GM12878 (cell line): ENCODE results near the gene HMCES. TPM values are rescaled to one million over a fixed set of nuclear protein-coding genes. Genes with fewer than 3 reads are reported as not detected.

Experiments used
- ATAC-seq: fragments of 200-7000 bp; cut with Tn5 transposase; 3 replicates; pipeline ENCODE4 v1.9.1; 2020; ENCODE audit warnings: mild to moderate bottlenecking, moderate library complexity
- BruUV-seq: library from RNA; stranded (reverse); fragments of 400-500 nt; replicated peaks from 2 replicates; lab custom pipeline; 2021; lab: Mats Ljungman, UMichigan
- CTCF ChIA-PET: fragments of 300-600 bp; sonication (Branson Sonifier 250); formaldehyde crosslinking; extraction: SDS; loops from one replicate; lab custom pipeline; 2021; ENCODE audit warnings: inconsistent platforms; lab: Yijun Ruan, JAX
- POLR2A ChIA-PET: fragments of 350-600 bp; formaldehyde crosslinking; extraction: SDS; loops from one replicate; lab custom pipeline; 2021; ENCODE audit warnings: inconsistent platforms; lab: Charles Lee
- RAD21 ChIA-PET: fragments of 300-600 bp; sonication (Branson Sonifier 250); formaldehyde crosslinking; loops from one replicate; lab custom pipeline; 2023; ENCODE audit warnings: antibody characterized with exemption; ENCODE audit not compliant: unreplicated experiment; lab: Charles Lee
- SMC1A ChIA-PET: fragments of 300-600 bp; sonication (Branson Sonifier 250); formaldehyde crosslinking; loops from one replicate; lab custom pipeline; 2023; ENCODE audit not compliant: unreplicated experiment, uncharacterized antibody; lab: Charles Lee
- DNase-seq: peaks from one replicate; pipeline ENCODE4 v3.0.0-alpha.2; 2011; ENCODE audit warnings: low read depth, low spot score
- FAIRE-seq: peaks from 3 replicates; lab custom pipeline; 2011; peaks lifted over from hg19 to GRCh38; lab: Jason Lieb, UNC
- H2AFZ ChIP-seq: 2 replicates; pipeline ENCODE4 v1.6.0; 2011; ENCODE audit warnings: low read depth, low read length, control low read depth; ENCODE audit not compliant: control insufficient read depth
- H3K27ac ChIP-seq: 2 replicates; pipeline ENCODE4 v1.5.1; 2011; ENCODE audit warnings: control low read depth; ENCODE audit not compliant: control insufficient read depth, insufficient read depth
- H3K27me3 ChIP-seq, 2 experiments: replicated peaks in 1 of 2; 2 replicates each; pipeline versions ENCODE4 v1.6.0 to v1.6.1; 2011; ENCODE audit warnings: low read length in 1 of 2; ENCODE audit not compliant: control insufficient read depth in 2 of 2, insufficient read depth in 2 of 2
- H3K36me3 ChIP-seq, 2 experiments: 2 replicates each; pipeline ENCODE4 v1.5.1; 2011; ENCODE audit warnings: low read length in 1 of 2; ENCODE audit not compliant: control insufficient read depth in 2 of 2, insufficient read depth in 2 of 2
- H3K4me1 ChIP-seq: 2 replicates; pipeline ENCODE4 v1.6.1; 2011; ENCODE audit warnings: mild to moderate bottlenecking, low read length, moderate library complexity, mixed read lengths; ENCODE audit not compliant: control insufficient read depth, insufficient read depth
- H3K4me2 ChIP-seq: 2 replicates; pipeline ENCODE4 v1.6.0; 2011; ENCODE audit warnings: control low read depth; ENCODE audit not compliant: control insufficient read depth, insufficient read depth
- H3K4me3 ChIP-seq: fragments of 200-600 bp; sonication (generic); 2 replicates; pipeline ENCODE4 v1.5.1; 2016
- H3K79me2 ChIP-seq: 2 replicates; pipeline ENCODE4 v1.6.0; 2011; ENCODE audit warnings: low read length; ENCODE audit not compliant: control insufficient read depth, insufficient read depth
- H3K9ac ChIP-seq: 2 replicates; pipeline ENCODE4 v1.8.0; 2011; ENCODE audit warnings: low read length, control low read depth, mixed read lengths; ENCODE audit not compliant: control insufficient read depth, insufficient read depth
- H3K9me3 ChIP-seq: replicated peaks from 3 replicates; pipeline ENCODE4 v1.5.1; 2011; ENCODE audit warnings: mild to moderate bottlenecking, low read length; ENCODE audit not compliant: control insufficient read depth, insufficient read depth
- H4K20me1 ChIP-seq: 2 replicates; pipeline ENCODE4 v1.6.0; 2011; ENCODE audit not compliant: control insufficient read depth, insufficient read depth
- ATF7 ChIP-seq: fragments of 450-650 bp; IDR thresholded peaks from 2 replicates; pipeline ENCODE4 v1.6.1; 2016; ENCODE audit warnings: low read depth, mild to moderate bottlenecking
- BACH1 ChIP-seq: fragments of 450-650 bp; IDR thresholded peaks from 2 replicates; pipeline ENCODE4 v1.6.1; 2017; ENCODE audit warnings: mild to moderate bottlenecking, borderline replicate concordance
- BMI1 ChIP-seq: fragments of 450-650 bp; IDR thresholded peaks from 2 replicates; pipeline ENCODE4 v1.6.1; 2016; ENCODE audit warnings: mild to moderate bottlenecking, moderate library complexity, borderline replicate concordance
- CHD4 ChIP-seq: fragments of 200-600 bp; sonication (generic); IDR thresholded peaks from 2 replicates; pipeline ENCODE4 v1.6.1; 2016; ENCODE audit warnings: mild to moderate bottlenecking
- DPF2 ChIP-seq: fragments of 450-650 bp; IDR thresholded peaks from 2 replicates; pipeline ENCODE4 v1.6.1; 2017; ENCODE audit warnings: mild to moderate bottlenecking
- EP300 ChIP-seq, 2 experiments: fragments of 150-350 bp in 1 of 2; IDR thresholded peaks; 2 replicates each; pipeline ENCODE4 v1.6.1; 2011 to 2012; ENCODE audit warnings: low read depth in 2 of 2, low read length in 2 of 2, borderline replicate concordance in 1 of 2, improper control_type of control experiment in 1 of 2, inconsistent platforms in 1 of 2; ENCODE audit not compliant: control insufficient read depth in 1 of 2
- FOXM1 ChIP-seq: IDR thresholded peaks from 2 replicates; pipeline ENCODE4 v1.6.1; 2012; ENCODE audit warnings: low read depth, mild to moderate bottlenecking, inconsistent platforms, low read length, moderate library complexity
- NFXL1 ChIP-seq: fragments of 450-650 bp; IDR thresholded peaks from 2 replicates; pipeline ENCODE4 v1.6.1; 2017; ENCODE audit warnings: antibody characterized with exemption, mild to moderate bottlenecking, borderline replicate concordance
- NR2C1 ChIP-seq: fragments of 450-650 bp; IDR thresholded peaks from 2 replicates; pipeline ENCODE4 v1.6.1; 2017; ENCODE audit warnings: antibody characterized with exemption, mild to moderate bottlenecking, moderate library complexity
- NR2C2 ChIP-seq: IDR thresholded peaks from 2 replicates; pipeline ENCODE4 v1.6.1; 2011; ENCODE audit warnings: borderline replicate concordance, low read depth; ENCODE audit not compliant: control insufficient read depth, insufficient read length
- RCOR1 ChIP-seq: conservative IDR thresholded peaks from 2 replicates; pipeline ENCODE4 v1.6.1; 2012; ENCODE audit warnings: low read depth, low read length, improper control_type of control experiment
- RELA ChIP-seq: fragments of 450-650 bp; IDR thresholded peaks from 2 replicates; pipeline ENCODE4 v1.8.0; 2014; ENCODE audit warnings: borderline replicate concordance; ENCODE audit not compliant: partially characterized antibody
- RUNX3 ChIP-seq: IDR thresholded peaks from 2 replicates; pipeline ENCODE4 v1.6.1; 2012; ENCODE audit warnings: low read length, inconsistent platforms
- TARDBP ChIP-seq: IDR thresholded peaks from 2 replicates; pipeline ENCODE4 v1.6.1; 2016; ENCODE audit warnings: borderline replicate concordance
- TBL1XR1 ChIP-seq: IDR thresholded peaks from 2 replicates; pipeline ENCODE4 v1.6.1; 2012; ENCODE audit warnings: low read depth, low read length, improper control_type of control experiment
- TCF3 ChIP-seq: IDR thresholded peaks from 2 replicates; pipeline ENCODE4 v1.6.1; 2012; ENCODE audit warnings: low read depth, mild to moderate bottlenecking, low read length, borderline replicate concordance; ENCODE audit not compliant: insufficient read depth
- WRNIP1 ChIP-seq: IDR thresholded peaks from 2 replicates; pipeline ENCODE4 v1.6.1; 2011; ENCODE audit warnings: low read depth, low read length, improper control_type of control experiment, borderline replicate concordance
- WGBS: methylation state at CpG from one replicate; pipeline ENCODE4 v1.1.6; 2016; ENCODE audit warnings: low lambda C conversion rate; ENCODE audit not compliant: insufficient replicate concordance, insufficient coverage; ENCODE audit errors: missing lambda C conversion rate; 5-methylcytosine and 5-hydroxymethylcytosine counted together
- in situ Hi-C: fragments of 300-500 bp; cut with MboI; formaldehyde crosslinking; loops from 9 replicates; pipeline ENCODE4 v1.14.3; 2018; ENCODE audit warnings: mixed read lengths
- intact Hi-C: fragments of 100-400 bp; cut with micrococcal nuclease; formaldehyde crosslinking; loops from one replicate; pipeline ENCODE4 v1.14.2; 2022; ENCODE audit not compliant: unreplicated experiment
- polyA plus RNA-seq, 11 experiments: library from polyadenylated mRNA; depleted of rRNA in 4 of 11; unstranded in 6 of 11; stranded (reverse) in 5 of 11; fragments of >200 nt; fragmentation: Nextera tagmentation in 4 of 11; fragmentation: Illumina TruSeq in 1 of 11; extraction: Ambion mirVana in 4 of 11; extraction: Trizol in 1 of 11; gene quantifications; 1 replicate in 1 of 11; 2 replicates in 10 of 11; pipeline versions ENCODE4 v1.2.1 to v1.2.3, GENCODE V29; 2011 to 2016; ENCODE audit warnings: inconsistent platforms in 2 of 11, missing spikeins in 2 of 11, low read depth in 1 of 11
- total RNA-seq, 4 experiments: library from RNA; depleted of rRNA in 3 of 4; stranded (reverse); fragments of >200 nt in 3 of 4; fragmentation: Illumina TruSeq in 1 of 4; extraction: Trizol in 1 of 4; gene quantifications; 2 replicates each; pipeline versions ENCODE4 v1.2.1 to v1.2.3, GENCODE V29; 2013 to 2021
- TF ChIP-seq, protein P1 (sequence below): IDR thresholded peaks from 2 replicates; pipeline ENCODE4 v1.6.1; 2012; ENCODE audit warnings: low read depth, low read length, improper control_type of control experiment
- TF ChIP-seq, protein P2 (sequence below): fragments of 450-650 bp; IDR thresholded peaks from 2 replicates; pipeline ENCODE4 v1.6.1; 2014; ENCODE audit warnings: mild to moderate bottlenecking
- TF ChIP-seq, protein P3 (sequence below): fragments of 150-350 bp; IDR thresholded peaks from 2 replicates; pipeline ENCODE4 v1.6.1; 2016; ENCODE audit warnings: low read depth, low read length

HMCES gene
- total and polyA plus RNA-seq, 10 of the 15 experiments (the other 5 are each of a cell fraction or from before 2014, with no cell fraction given): 12.4 to 49.8 (median 27.0) TPM

GRCh38 chr3:129333891-129334290, 55.2 kb downstream of the HMCES start:
- WGBS: 77% methylated on average over 5 of the region's 5 CpGs
- Histone ChIP-seq H3K4me1 (no peaks in the 10 kb centered on the region), H3K27me3 (peaks cover 0 to 2% of the 10 kb centered on the region in 2 experiments; a peak in 2 of 4 replicates), H2AFZ (no peak overlapping the region), H3K4me2 (no peak overlapping the region), H3K79me2 (no peaks in the 10 kb centered on the region), H3K27ac (no peak overlapping the region), H3K9me3 (no peaks in the 10 kb centered on the region), H3K9ac (no peak overlapping the region), H3K4me3 (no peak overlapping the region), H3K36me3 (no peaks in the 10 kb centered on the region), H4K20me1 (no peaks in the 10 kb centered on the region)
- ATAC-seq (no peak), DNase-seq (no peak), FAIRE-seq (no peak)
- TF ChIP-seq NR2C1 (no peak), DPF2 (no peak), RCOR1 (no peak), TBL1XR1 (no peak), CHD4 (no peak), EP300 (IDR thresholded peaks at IDR 0.05; ENCODE audit: borderline replicate concordance in 1 of 2, control insufficient read depth in 1 of 2, low read depth in 2 of 2, low read length in 2 of 2) (no peak), WRNIP1 (no peak), TCF3 (no peak), RUNX3 (no peak), BMI1 (no peak), NFXL1 (no peak), TARDBP (no peak), ATF7 (no peak), NR2C2 (no peak), RELA (no peak), FOXM1 (no peak), BACH1 (no peak)
- TF ChIP-seq, protein P1, sequence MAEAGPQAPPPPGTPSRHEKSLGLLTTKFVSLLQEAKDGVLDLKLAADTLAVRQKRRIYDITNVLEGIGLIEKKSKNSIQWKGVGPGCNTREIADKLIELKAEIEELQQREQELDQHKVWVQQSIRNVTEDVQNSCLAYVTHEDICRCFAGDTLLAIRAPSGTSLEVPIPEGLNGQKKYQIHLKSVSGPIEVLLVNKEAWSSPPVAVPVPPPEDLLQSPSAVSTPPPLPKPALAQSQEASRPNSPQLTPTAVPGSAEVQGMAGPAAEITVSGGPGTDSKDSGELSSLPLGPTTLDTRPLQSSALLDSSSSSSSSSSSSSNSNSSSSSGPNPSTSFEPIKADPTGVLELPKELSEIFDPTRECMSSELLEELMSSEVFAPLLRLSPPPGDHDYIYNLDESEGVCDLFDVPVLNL: no peak
- TF ChIP-seq, protein P2, sequence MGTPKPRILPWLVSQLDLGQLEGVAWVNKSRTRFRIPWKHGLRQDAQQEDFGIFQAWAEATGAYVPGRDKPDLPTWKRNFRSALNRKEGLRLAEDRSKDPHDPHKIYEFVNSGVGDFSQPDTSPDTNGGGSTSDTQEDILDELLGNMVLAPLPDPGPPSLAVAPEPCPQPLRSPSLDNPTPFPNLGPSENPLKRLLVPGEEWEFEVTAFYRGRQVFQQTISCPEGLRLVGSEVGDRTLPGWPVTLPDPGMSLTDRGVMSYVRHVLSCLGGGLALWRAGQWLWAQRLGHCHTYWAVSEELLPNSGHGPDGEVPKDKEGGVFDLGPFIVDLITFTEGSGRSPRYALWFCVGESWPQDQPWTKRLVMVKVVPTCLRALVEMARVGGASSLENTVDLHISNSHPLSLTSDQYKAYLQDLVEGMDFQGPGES: no peak
- TF ChIP-seq, protein P3, sequence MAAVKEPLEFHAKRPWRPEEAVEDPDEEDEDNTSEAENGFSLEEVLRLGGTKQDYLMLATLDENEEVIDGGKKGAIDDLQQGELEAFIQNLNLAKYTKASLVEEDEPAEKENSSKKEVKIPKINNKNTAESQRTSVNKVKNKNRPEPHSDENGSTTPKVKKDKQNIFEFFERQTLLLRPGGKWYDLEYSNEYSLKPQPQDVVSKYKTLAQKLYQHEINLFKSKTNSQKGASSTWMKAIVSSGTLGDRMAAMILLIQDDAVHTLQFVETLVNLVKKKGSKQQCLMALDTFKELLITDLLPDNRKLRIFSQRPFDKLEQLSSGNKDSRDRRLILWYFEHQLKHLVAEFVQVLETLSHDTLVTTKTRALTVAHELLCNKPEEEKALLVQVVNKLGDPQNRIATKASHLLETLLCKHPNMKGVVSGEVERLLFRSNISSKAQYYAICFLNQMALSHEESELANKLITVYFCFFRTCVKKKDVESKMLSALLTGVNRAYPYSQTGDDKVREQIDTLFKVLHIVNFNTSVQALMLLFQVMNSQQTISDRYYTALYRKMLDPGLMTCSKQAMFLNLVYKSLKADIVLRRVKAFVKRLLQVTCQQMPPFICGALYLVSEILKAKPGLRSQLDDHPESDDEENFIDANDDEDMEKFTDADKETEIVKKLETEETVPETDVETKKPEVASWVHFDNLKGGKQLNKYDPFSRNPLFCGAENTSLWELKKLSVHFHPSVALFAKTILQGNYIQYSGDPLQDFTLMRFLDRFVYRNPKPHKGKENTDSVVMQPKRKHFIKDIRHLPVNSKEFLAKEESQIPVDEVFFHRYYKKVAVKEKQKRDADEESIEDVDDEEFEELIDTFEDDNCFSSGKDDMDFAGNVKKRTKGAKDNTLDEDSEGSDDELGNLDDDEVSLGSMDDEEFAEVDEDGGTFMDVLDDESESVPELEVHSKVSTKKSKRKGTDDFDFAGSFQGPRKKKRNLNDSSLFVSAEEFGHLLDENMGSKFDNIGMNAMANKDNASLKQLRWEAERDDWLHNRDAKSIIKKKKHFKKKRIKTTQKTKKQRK: no peak
- POLR2A ChIA-PET: interaction anchor here (0.7 kb wide), 1 partner anchor 29 kb away, joined by 3 read pairs; no protein-coding TSS in a partner anchor
- SMC1A ChIA-PET: no interaction called here
- no TSS peak for BruUV-seq
- CTCF ChIA-PET: interaction anchor here (1.1 kb wide), 1 partner anchor 11 kb away, joined by 5 read pairs; no protein-coding TSS in a partner anchor
- RAD21 ChIA-PET: no interaction called here
- in situ Hi-C loops: no loop called here
- intact Hi-C loops: no loop called here
